ENCODE measurements around the gene LHFPL2.

GRCh38 chr5:78522476-78523260, 125.9 kb downstream of the LHFPL2 start:
- TF ChIP-seq, protein P1, sequence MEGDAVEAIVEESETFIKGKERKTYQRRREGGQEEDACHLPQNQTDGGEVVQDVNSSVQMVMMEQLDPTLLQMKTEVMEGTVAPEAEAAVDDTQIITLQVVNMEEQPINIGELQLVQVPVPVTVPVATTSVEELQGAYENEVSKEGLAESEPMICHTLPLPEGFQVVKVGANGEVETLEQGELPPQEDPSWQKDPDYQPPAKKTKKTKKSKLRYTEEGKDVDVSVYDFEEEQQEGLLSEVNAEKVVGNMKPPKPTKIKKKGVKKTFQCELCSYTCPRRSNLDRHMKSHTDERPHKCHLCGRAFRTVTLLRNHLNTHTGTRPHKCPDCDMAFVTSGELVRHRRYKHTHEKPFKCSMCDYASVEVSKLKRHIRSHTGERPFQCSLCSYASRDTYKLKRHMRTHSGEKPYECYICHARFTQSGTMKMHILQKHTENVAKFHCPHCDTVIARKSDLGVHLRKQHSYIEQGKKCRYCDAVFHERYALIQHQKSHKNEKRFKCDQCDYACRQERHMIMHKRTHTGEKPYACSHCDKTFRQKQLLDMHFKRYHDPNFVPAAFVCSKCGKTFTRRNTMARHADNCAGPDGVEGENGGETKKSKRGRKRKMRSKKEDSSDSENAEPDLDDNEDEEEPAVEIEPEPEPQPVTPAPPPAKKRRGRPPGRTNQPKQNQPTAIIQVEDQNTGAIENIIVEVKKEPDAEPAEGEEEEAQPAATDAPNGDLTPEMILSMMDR (IDR thresholded peaks at IDR 0.05; ENCODE audit: insufficient read depth, low read length, poor library complexity, severe bottlenecking), result no peak
- TF ChIP-seq EZH2phosphoT487 (conservative IDR thresholded peaks at IDR 0.05; ENCODE audit: low read length), result no peak
